Neuronal stem cell (in vitro differentiated cells): ENCODE data around the gene OR51T1.

ENCODE experiments used
- DNase-seq: peaks from one replicate; pipeline ENCODE4 v3.0.0-alpha.2; 2013; ENCODE audit warnings: low spot score
- H2AFZ ChIP-seq: one replicate; pipeline ENCODE4 v1.6.1; 2013; ENCODE audit warnings: mild to moderate bottlenecking, low read length, inconsistent platforms
- H2AK5ac ChIP-seq: 2 replicates; pipeline ENCODE4 v1.6.1; 2013; ENCODE audit warnings: low read depth, mild to moderate bottlenecking, inconsistent platforms, low read length, moderate library complexity, mixed read lengths
- H2BK120ac ChIP-seq: 2 replicates; pipeline ENCODE4 v1.6.1; 2013; ENCODE audit warnings: low read depth, mild to moderate bottlenecking, inconsistent platforms, low read length, moderate library complexity, mixed read lengths
- H2BK12ac ChIP-seq: one replicate; pipeline ENCODE4 v1.6.1; 2013; ENCODE audit warnings: low read length, inconsistent platforms
- H2BK15ac ChIP-seq: 2 replicates; pipeline ENCODE4 v1.6.1; 2013; ENCODE audit warnings: mild to moderate bottlenecking, low read length, inconsistent platforms, mixed read lengths
- H2BK5ac ChIP-seq: one replicate; pipeline ENCODE4 v1.6.1; 2013; ENCODE audit warnings: inconsistent platforms, mild to moderate bottlenecking, low read length, moderate library complexity
- H3K14ac ChIP-seq: one replicate; pipeline ENCODE4 v1.6.1; 2013; ENCODE audit warnings: low read length, inconsistent platforms
- H3K18ac ChIP-seq: 2 replicates; pipeline ENCODE4 v1.6.1; 2013; ENCODE audit warnings: low read length, inconsistent platforms
- H3K23ac ChIP-seq: 2 replicates; pipeline ENCODE4 v1.6.1; 2013; ENCODE audit warnings: low read depth, mild to moderate bottlenecking, mixed read lengths, low read length, inconsistent platforms; ENCODE audit not compliant: poor library complexity
- H3K27ac ChIP-seq: replicated peaks from 3 replicates; pipeline ENCODE4 v1.5.1; 2013; ENCODE audit warnings: low read length, inconsistent platforms
- H3K27me3 ChIP-seq, 3 experiments: 2 replicates each; pipeline ENCODE4 v1.6.1; 2013; ENCODE audit warnings: low read length in 3 of 3, mild to moderate bottlenecking in 2 of 3, inconsistent platforms in 1 of 3, low read depth in 1 of 3, mixed read lengths in 1 of 3, moderate library complexity in 1 of 3; ENCODE audit not compliant: control insufficient read depth in 3 of 3, insufficient read depth in 3 of 3
- H3K36me3 ChIP-seq, 2 donors: replicated peaks in 1 of 2; 2 replicates each; pipeline ENCODE4 v1.6.1; 2013; ENCODE audit warnings: low read length in 2 of 2; ENCODE audit not compliant: control insufficient read depth in 2 of 2, insufficient read depth in 2 of 2
- H3K4ac ChIP-seq: 2 replicates; pipeline ENCODE4 v1.6.1; 2013; ENCODE audit warnings: inconsistent platforms, mild to moderate bottlenecking, low read length, moderate library complexity
- H3K4me1 ChIP-seq, 2 donors: 1 replicate in 1 of 2; 2 replicates in 1 of 2; pipeline ENCODE4 v1.6.1; 2013; ENCODE audit warnings: low read length in 2 of 2, low read depth in 1 of 2; ENCODE audit not compliant: control insufficient read depth in 2 of 2, insufficient read depth in 1 of 2
- H3K4me2 ChIP-seq: one replicate; pipeline ENCODE4 v1.6.1; 2013; ENCODE audit warnings: mild to moderate bottlenecking, low read length, inconsistent platforms; ENCODE audit not compliant: insufficient read depth, poor library complexity, severe bottlenecking
- H3K4me3 ChIP-seq, 2 donors: 2 replicates each; pipeline ENCODE4 v1.5.1; 2013; ENCODE audit warnings: low read length in 2 of 2, mild to moderate bottlenecking in 2 of 2, inconsistent platforms in 1 of 2, moderate library complexity in 1 of 2
- H3K79me1 ChIP-seq: one replicate; pipeline ENCODE4 v1.6.1; 2013; ENCODE audit warnings: low read depth, mild to moderate bottlenecking, inconsistent platforms, low read length, moderate library complexity
- H3K9ac ChIP-seq: one replicate; pipeline ENCODE4 v1.6.1; 2013; ENCODE audit warnings: mild to moderate bottlenecking, low read depth, low read length, inconsistent platforms; ENCODE audit not compliant: poor library complexity
- H3K9me3 ChIP-seq, 2 donors: replicated peaks in 1 of 2; 2 replicates each; pipeline versions ENCODE3 to v1.6.1; 2013; ENCODE audit warnings: low read length in 2 of 2, mild to moderate bottlenecking in 2 of 2, inconsistent platforms in 1 of 2, low read depth in 1 of 2, mixed read lengths in 1 of 2, moderate library complexity in 1 of 2; ENCODE audit not compliant: control insufficient read depth in 2 of 2, insufficient read depth in 1 of 2
- H4K8ac ChIP-seq: one replicate; pipeline ENCODE4 v1.6.1; 2013; ENCODE audit warnings: low read depth, mild to moderate bottlenecking, inconsistent platforms, low read length, moderate library complexity
- H4K91ac ChIP-seq: one replicate; pipeline ENCODE4 v1.6.1; 2013; ENCODE audit warnings: low read length, low read depth, mild to moderate bottlenecking, inconsistent platforms; ENCODE audit not compliant: poor library complexity
- WGBS, 2 donors: extraction: QIAGEN DNeasy Blood & Tissue Kit; methylation state at CpG; one replicate each; pipeline ENCODE4 v1.1.7; 2013; ENCODE audit warnings: missing lambda C conversion rate in 2 of 2, mixed read lengths in 1 of 2; ENCODE audit not compliant: insufficient read length in 2 of 2, insufficient replicate concordance in 1 of 2; ENCODE audit errors: extremely low coverage in 2 of 2; 5-methylcytosine and 5-hydroxymethylcytosine counted together

OR51T1 gene

GRCh38 chr11:4916581-4916980, 34.9 kb downstream of the OR51T1 start:
- H3K4me2 ChIP-seq: no peak overlapping the region
- no peak overlapping the region for H3K23ac ChIP-seq
- H3K9ac ChIP-seq: no peak overlapping the region
- H3K4me3 ChIP-seq: no peak overlapping the region
- no peak overlapping the region for H2BK15ac ChIP-seq
- no peaks in the 10 kb centered on the region for H3K9me3 ChIP-seq
- no peak for DNase-seq
- peaks cover 0 to 2% of the 10 kb centered on the region in 2 donors for H3K4me1 ChIP-seq
- no peak overlapping the region for H2BK5ac ChIP-seq
- H4K8ac ChIP-seq: no peak overlapping the region
- no peak overlapping the region for H3K4ac ChIP-seq
- no peak overlapping the region for H3K27ac ChIP-seq
- no peak overlapping the region for H2BK12ac ChIP-seq
- no peak overlapping the region for H3K14ac ChIP-seq
- H3K36me3 ChIP-seq: no peaks in the 10 kb centered on the region
- no peak overlapping the region for H2AK5ac ChIP-seq
- H3K27me3 ChIP-seq: no peaks in the 10 kb centered on the region
- no peak overlapping the region for H3K18ac ChIP-seq
- H2BK120ac ChIP-seq: no peak overlapping the region
- no peak overlapping the region for H2AFZ ChIP-seq
- no peak overlapping the region for H4K91ac ChIP-seq
- no peaks in the 10 kb centered on the region for H3K79me1 ChIP-seq

GRCh38 chr11:4919250-4919649, 37.5 kb downstream of the OR51T1 start, which contains the start of gene OR51G2:
Gene OR51G2 (minus strand): TSS chr11:4919350. CDS start chr11:4915663, 3,687 bp downstream.
- Histone ChIP-seq H3K14ac (no peak within 1 kb of the TSS), H3K36me3 (no peaks in the 10 kb centered on the region), H4K91ac (no peak within 1 kb of the TSS), H2BK120ac (no peak within 1 kb of the TSS), H2BK12ac (no peak within 1 kb of the TSS), H3K79me1 (no peaks in the 10 kb centered on the region), H4K8ac (no peak within 1 kb of the TSS), H3K23ac (no peak within 1 kb of the TSS), H3K4ac (no peak within 1 kb of the TSS), H3K4me2 (no peak within 1 kb of the TSS), H3K18ac (no peak within 1 kb of the TSS), H3K9me3 (no peaks in the 10 kb centered on the region), H3K4me3 (no peak within 1 kb of the TSS), H2AFZ (no peak within 1 kb of the TSS), H3K27ac (no peak within 1 kb of the TSS), H2BK15ac (no peak within 1 kb of the TSS), H2BK5ac (no peak within 1 kb of the TSS), H2AK5ac (no peak within 1 kb of the TSS), H3K9ac (no peak within 1 kb of the TSS), H3K4me1 (peaks cover 0 to 2% of the 10 kb centered on the region in 2 donors), H3K27me3 (no peaks in the 10 kb centered on the region)
- DNase-seq: no peak
- no CpG with 5 or more reads among the region's 4 CpGs for WGBS, 2 donors

GRCh38 chr11:4921796-4922195, 40.1 kb downstream of the OR51T1 start:
- no peaks in the 10 kb centered on the region for H3K4me1 ChIP-seq
- no peak overlapping the region for H3K14ac ChIP-seq
- H3K18ac ChIP-seq: no peak overlapping the region
- no CpG with 5 or more reads among the region's 1 CpG for WGBS, 2 donors
- no peak overlapping the region for H2AK5ac ChIP-seq
- no peaks in the 10 kb centered on the region for H3K27me3 ChIP-seq
- no peak overlapping the region for H2BK15ac ChIP-seq
- H3K4me2 ChIP-seq: no peak overlapping the region
- no peaks in the 10 kb centered on the region for H3K79me1 ChIP-seq
- H3K27ac ChIP-seq: no peak overlapping the region
- H4K91ac ChIP-seq: no peak overlapping the region
- no peak overlapping the region for H2BK12ac ChIP-seq
- H2AFZ ChIP-seq: no peak overlapping the region
- no peak overlapping the region for H3K4ac ChIP-seq
- DNase-seq: no peak
- no peaks in the 10 kb centered on the region for H3K36me3 ChIP-seq
- H3K23ac ChIP-seq: no peak overlapping the region
- no peak overlapping the region for H2BK5ac ChIP-seq
- H3K9ac ChIP-seq: no peak overlapping the region
- H4K8ac ChIP-seq: no peak overlapping the region
- H3K4me3 ChIP-seq: no peak overlapping the region
- H3K9me3 ChIP-seq: no peaks in the 10 kb centered on the region
- H2BK120ac ChIP-seq: no peak overlapping the region

GRCh38 chr11:4922304-4922703, 40.6 kb downstream of the OR51T1 start:
- H3K14ac ChIP-seq: no peak overlapping the region
- no peaks in the 10 kb centered on the region for H3K4me1 ChIP-seq

More at GRCh38 chr11:4922304-4922703, 40.6 kb downstream of the OR51T1 start:
- no peaks in the 10 kb centered on the region for H3K79me1 ChIP-seq
- H2BK5ac ChIP-seq: no peak overlapping the region
- H3K4me2 ChIP-seq: no peak overlapping the region
- no peak overlapping the region for H3K18ac ChIP-seq
- WGBS, 2 donors: no CpG with 5 or more reads among the region's 1 CpG
- H2BK12ac ChIP-seq: no peak overlapping the region
- H2AFZ ChIP-seq: no peak overlapping the region
- no peak overlapping the region for H4K8ac ChIP-seq
- no peak overlapping the region for H2AK5ac ChIP-seq
- no peaks in the 10 kb centered on the region for H3K36me3 ChIP-seq
- no peak overlapping the region for H2BK15ac ChIP-seq
- no peak overlapping the region for H2BK120ac ChIP-seq
- H3K4me3 ChIP-seq: no peak overlapping the region
- no peak overlapping the region for H3K23ac ChIP-seq
- no peak for DNase-seq
- H3K9me3 ChIP-seq: no peaks in the 10 kb centered on the region
- no peak overlapping the region for H3K4ac ChIP-seq
- H3K27me3 ChIP-seq: no peaks in the 10 kb centered on the region
- H3K27ac ChIP-seq: no peak overlapping the region
- no peak overlapping the region for H3K9ac ChIP-seq
- no peak overlapping the region for H4K91ac ChIP-seq
